Loucy (cell line): Measurements from ENCODE around the gene RARRES2.
A peak's percentile ranks its signal among the peaks of the same experiment; 100 is the strongest.

Experiments used
- H2AFZ ChIP-seq: fragments of 200-600 bp; sonication (generic); 2 replicates; pipeline ENCODE4 v1.6.0; 2016; ENCODE audit warnings: antibody characterized with exemption, mild to moderate bottlenecking, low read length, moderate library complexity
- H3F3A ChIP-seq: fragments of 200-600 bp; 2 replicates; pipeline ENCODE4 v1.6.0; 2016; ENCODE audit warnings: antibody characterized with exemption, low read depth, mild to moderate bottlenecking
- H3K27me3 ChIP-seq: fragments of 200-600 bp; sonication (generic); 2 replicates; pipeline ENCODE4 v1.6.1; 2014; ENCODE audit warnings: low read length, mild to moderate bottlenecking; ENCODE audit not compliant: insufficient read depth, poor library complexity, severe bottlenecking
- H3K36me3 ChIP-seq: fragments of 200-600 bp; sonication (generic); 2 replicates; pipeline ENCODE4 v1.6.1; 2016; ENCODE audit warnings: low read length; ENCODE audit not compliant: insufficient read depth
- H3K4me1 ChIP-seq: fragments of 200-600 bp; sonication (generic); 2 replicates; pipeline ENCODE4 v1.5.1; 2014; ENCODE audit warnings: low read length, mild to moderate bottlenecking; ENCODE audit not compliant: insufficient read depth, poor library complexity, severe bottlenecking
- H3K4me2 ChIP-seq: fragments of 200-600 bp; sonication (generic); 2 replicates; pipeline ENCODE4 v1.6.0; 2014; ENCODE audit warnings: antibody characterized with exemption, low read length, low read depth, mild to moderate bottlenecking; ENCODE audit not compliant: poor library complexity, severe bottlenecking
- H3K4me3 ChIP-seq: fragments of 200-600 bp; sonication (generic); 2 replicates; pipeline ENCODE4 v1.5.1; 2014; ENCODE audit warnings: low read length, mild to moderate bottlenecking, mixed read lengths; ENCODE audit not compliant: poor library complexity, severe bottlenecking
- H3K79me2 ChIP-seq: fragments of 200-600 bp; sonication (generic); 2 replicates; pipeline ENCODE4 v1.6.1; 2014; ENCODE audit warnings: low read length; ENCODE audit not compliant: insufficient read depth
- H3K9ac ChIP-seq: fragments of 200-600 bp; sonication (generic); 2 replicates; pipeline ENCODE4 v1.6.0; 2014; ENCODE audit warnings: mild to moderate bottlenecking, low read depth, low read length, moderate library complexity; ENCODE audit not compliant: poor library complexity, severe bottlenecking
- H3K9me2 ChIP-seq: fragments of 200-600 bp; sonication (generic); replicated peaks from 2 replicates; pipeline ENCODE4 v1.6.1; 2016; ENCODE audit warnings: low read depth, low read length, mixed read lengths
- H3K9me3 ChIP-seq: fragments of 200-600 bp; sonication (generic); 2 replicates; pipeline ENCODE4 v1.6.1; 2014; ENCODE audit warnings: mild to moderate bottlenecking, antibody characterized with exemption, low read length, low read depth; ENCODE audit not compliant: insufficient read depth
- H4K20me1 ChIP-seq: fragments of 200-600 bp; sonication (generic); 2 replicates; pipeline ENCODE4 v1.6.0; 2014; ENCODE audit warnings: antibody characterized with exemption, low read length, mild to moderate bottlenecking; ENCODE audit not compliant: insufficient read depth, poor library complexity, severe bottlenecking
- EZH2phosphoT487 ChIP-seq: fragments of 200-600 bp; IDR thresholded peaks from 2 replicates; pipeline ENCODE4 v1.6.1; 2018; ENCODE audit warnings: antibody characterized with exemption, mild to moderate bottlenecking, moderate library complexity, borderline replicate concordance
- TF ChIP-seq, protein P1 (sequence below): fragments of 200-600 bp; sonication (generic); conservative IDR thresholded peaks from 2 replicates; pipeline ENCODE4 v1.5.1; 2014; ENCODE audit warnings: mild to moderate bottlenecking, antibody characterized with exemption, low read length

Gene RARRES2

DNA sequence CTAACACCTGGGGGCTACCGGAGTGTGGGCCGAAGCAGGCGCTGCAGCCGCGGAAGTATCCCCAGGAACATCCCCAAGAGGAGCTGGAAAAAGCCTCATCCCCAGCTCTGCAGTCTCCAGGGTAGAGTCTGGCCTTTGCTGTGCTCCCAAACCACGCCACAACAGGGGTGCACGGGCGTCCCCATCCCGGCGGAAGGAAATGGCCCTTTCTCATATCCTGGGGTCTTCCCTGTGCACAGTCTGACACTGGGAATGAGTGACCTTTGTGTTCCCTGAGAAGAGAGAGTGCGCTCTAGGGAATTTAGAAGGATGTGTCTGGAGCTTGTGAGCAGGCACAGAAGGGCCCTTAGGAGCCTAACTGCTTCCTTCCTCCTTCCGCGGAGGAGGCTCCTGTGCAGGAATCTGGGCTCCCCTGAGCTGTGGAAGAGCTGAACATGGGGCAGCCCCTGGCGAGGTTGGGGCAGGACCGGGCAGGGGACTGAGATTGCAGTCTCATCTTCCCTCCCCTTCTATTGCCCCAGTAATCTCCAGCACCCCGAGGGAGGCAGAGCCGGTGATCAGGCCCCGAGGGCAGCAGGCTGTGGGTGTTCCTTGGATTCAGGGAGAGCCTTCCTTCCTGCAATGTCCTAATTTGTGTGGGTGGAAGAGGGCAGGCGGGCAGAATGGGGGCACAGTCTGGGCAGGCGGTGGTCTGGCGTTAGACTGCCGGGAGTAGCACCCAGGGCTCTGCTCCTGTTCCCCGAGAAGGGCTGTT lies 28.5 kb upstream of the RARRES2 start:
- Histone ChIP-seq H3K4me2 (peak overlapping the region; percentile 89), H3K9ac (peak overlapping the region; percentile 100), H4K20me1 (peaks cover 51% of the 10 kb centered on the region), H3K79me2 (peaks cover 72% of the 10 kb centered on the region), H3K9me3 (no peaks in the 10 kb centered on the region), H3K9me2 (no peaks in the 10 kb centered on the region), H2AFZ (no peak overlapping the region), H3F3A (0 out of 2 replicates have a peak, but pooled peaks cover 8% of the 10 kb centered on the region), H3K36me3 (peaks cover 19% of the 10 kb centered on the region; the same call in 1 of the 2 replicates), H3K4me3 (peak overlapping the region; percentile 99), H3K27me3 (peaks cover 6% of the 10 kb centered on the region), H3K4me1 (peaks cover 40% of the 10 kb centered on the region)
- TF ChIP-seq, protein P1, sequence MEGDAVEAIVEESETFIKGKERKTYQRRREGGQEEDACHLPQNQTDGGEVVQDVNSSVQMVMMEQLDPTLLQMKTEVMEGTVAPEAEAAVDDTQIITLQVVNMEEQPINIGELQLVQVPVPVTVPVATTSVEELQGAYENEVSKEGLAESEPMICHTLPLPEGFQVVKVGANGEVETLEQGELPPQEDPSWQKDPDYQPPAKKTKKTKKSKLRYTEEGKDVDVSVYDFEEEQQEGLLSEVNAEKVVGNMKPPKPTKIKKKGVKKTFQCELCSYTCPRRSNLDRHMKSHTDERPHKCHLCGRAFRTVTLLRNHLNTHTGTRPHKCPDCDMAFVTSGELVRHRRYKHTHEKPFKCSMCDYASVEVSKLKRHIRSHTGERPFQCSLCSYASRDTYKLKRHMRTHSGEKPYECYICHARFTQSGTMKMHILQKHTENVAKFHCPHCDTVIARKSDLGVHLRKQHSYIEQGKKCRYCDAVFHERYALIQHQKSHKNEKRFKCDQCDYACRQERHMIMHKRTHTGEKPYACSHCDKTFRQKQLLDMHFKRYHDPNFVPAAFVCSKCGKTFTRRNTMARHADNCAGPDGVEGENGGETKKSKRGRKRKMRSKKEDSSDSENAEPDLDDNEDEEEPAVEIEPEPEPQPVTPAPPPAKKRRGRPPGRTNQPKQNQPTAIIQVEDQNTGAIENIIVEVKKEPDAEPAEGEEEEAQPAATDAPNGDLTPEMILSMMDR, result no peak
- no peak for TF ChIP-seq EZH2phosphoT487

DNA sequence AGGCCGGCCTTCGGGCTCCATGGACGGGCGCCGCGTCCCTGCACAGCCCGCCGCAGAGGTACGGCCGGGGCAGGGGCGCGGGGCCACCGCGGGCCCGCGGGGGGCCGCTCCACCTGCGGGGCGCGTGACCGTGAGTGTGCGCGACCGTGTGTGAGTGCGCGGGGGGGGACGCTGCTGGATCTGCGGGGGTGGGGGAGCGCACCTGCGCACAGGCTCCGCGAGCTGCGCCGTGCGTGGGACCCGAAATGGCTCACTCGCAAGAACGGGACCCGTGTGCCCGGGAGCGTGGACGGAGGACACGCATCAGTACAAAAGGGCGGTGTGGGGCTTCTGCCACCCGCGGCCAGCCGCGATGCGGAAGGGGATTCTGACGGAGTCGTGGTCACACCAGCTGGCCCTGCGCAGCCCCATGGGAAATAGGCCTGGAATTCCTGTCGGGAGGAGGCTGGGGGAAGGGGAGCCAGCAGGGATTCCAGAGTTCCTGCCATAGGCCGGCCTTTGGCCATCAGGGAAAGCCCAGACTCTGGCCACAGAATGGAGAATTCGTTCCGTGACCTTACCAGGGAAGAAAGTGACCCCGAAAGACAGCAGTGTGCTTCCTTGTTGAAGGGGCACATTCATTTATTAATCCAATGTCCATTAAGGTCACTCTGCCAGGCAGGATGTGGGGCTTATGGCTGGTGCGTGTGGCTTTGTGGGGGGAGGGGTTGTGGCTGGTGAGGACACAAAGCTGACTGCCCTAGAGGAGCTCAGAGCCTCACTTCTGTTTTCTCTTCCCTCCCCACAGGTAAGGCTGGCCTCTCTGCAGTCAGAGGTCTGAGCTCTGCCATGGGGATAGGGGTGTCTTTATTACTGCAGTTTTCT lies 27.7 kb upstream of the RARRES2 start:
- Histone ChIP-seq H3K9me3 (no peaks in the 10 kb centered on the region), H2AFZ (no peak overlapping the region), H4K20me1 (peaks cover 49% of the 10 kb centered on the region), H3K4me2 (peak overlapping the region; percentile 89), H3K9me2 (no peaks in the 10 kb centered on the region), H3F3A (0 out of 2 replicates have a peak, but pooled peaks cover 8% of the 10 kb centered on the region), H3K79me2 (peaks cover 66% of the 10 kb centered on the region), H3K4me3 (peak overlapping the region; percentile 99), H3K4me1 (peaks cover 45% of the 10 kb centered on the region), H3K27me3 (peaks cover 6% of the 10 kb centered on the region), H3K9ac (peak overlapping the region; percentile 100), H3K36me3 (peaks cover 17% of the 10 kb centered on the region; the same call in 1 of the 2 replicates)
- TF ChIP-seq, protein P1, result no peak
- no peak for TF ChIP-seq EZH2phosphoT487

DNA sequence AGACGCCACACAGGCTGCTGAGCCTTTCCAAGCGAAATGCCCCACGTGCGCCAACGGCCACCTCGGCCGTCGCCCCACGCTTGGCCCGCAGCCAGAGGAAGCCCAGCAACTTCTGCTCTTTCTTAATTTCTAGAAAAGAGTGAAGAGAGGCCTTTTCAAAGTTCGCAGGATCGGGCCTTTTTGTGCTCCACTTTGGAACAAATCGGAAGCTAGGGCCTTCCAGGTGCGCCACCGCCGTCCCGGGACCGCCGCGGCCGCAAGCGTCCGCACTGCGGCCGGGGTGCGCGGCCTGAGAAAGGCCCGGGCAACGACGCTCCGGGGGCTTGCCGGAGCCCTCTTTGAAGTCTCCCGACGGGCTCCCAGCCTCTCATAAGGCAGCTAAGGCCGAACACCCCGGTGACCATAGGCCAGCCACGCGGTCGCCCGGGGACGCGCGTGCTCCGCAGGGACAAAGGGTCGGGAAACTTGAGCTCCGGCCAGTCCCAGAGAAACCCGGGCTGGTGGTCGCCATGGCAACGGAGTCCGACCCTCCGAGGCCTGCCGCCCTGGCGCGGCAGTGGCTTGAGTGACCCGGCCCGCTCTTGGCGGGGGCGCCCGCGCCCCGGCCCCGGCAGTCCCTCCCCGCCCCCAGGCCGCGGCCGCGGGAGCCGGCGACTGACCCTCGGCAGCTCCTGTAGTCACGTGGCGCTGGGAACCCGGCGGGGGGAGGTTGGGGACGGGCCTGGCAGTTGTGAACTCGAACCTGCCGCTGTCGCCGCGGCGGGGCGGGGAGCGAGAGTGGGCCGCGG lies 26.9 kb upstream of the RARRES2 start, which contains the start of gene REPIN1:
Gene REPIN1, plus strand, starts transcription at position 727 of the 788 bp plus-strand sequence. CDS start 890 bp downstream, outside the sequence.
- peak within 1 kb of the TSS; percentile 89 for H3K4me2 ChIP-seq
- TF ChIP-seq, protein P1, result no peak
- no peak for TF ChIP-seq EZH2phosphoT487
- peaks cover 6% of the 10 kb centered on the region for H3K27me3 ChIP-seq
- no peaks in the 10 kb centered on the region for H3K9me2 ChIP-seq
- H3K4me1 ChIP-seq, result peaks cover 53% of the 10 kb centered on the region
- peaks cover 9% of the 10 kb centered on the region; the same call in 1 of the 2 replicates for H3K36me3 ChIP-seq
- peaks cover 57% of the 10 kb centered on the region for H3K79me2 ChIP-seq
- peak within 1 kb of the TSS; percentile 99 for H3K4me3 ChIP-seq
- peaks cover 41% of the 10 kb centered on the region for H4K20me1 ChIP-seq
- no peaks in the 10 kb centered on the region for H3K9me3 ChIP-seq
- H3K9ac ChIP-seq, result peak within 1 kb of the TSS; percentile 100
- 0 out of 2 replicates have a peak, but pooled peaks cover 8% of the 10 kb centered on the region for H3F3A ChIP-seq
- H2AFZ ChIP-seq, result peak within 1 kb of the TSS; percentile 9; the same call in 1 of the 2 replicates
